Hepatic stellate cell (primary cell): Measurements from ENCODE around the gene PNMA8C.
"Not testable (repeated sequence)": the region's sequence is repeated elsewhere in the genome, so short reads cannot be mapped to it uniquely, and the experiment has no call there.

Experiments used
- DNase-seq: peaks from one replicate; pipeline ENCODE4 v3.0.0; 2011; ENCODE audit warnings: low spot score

Gene PNMA8C

DNA sequence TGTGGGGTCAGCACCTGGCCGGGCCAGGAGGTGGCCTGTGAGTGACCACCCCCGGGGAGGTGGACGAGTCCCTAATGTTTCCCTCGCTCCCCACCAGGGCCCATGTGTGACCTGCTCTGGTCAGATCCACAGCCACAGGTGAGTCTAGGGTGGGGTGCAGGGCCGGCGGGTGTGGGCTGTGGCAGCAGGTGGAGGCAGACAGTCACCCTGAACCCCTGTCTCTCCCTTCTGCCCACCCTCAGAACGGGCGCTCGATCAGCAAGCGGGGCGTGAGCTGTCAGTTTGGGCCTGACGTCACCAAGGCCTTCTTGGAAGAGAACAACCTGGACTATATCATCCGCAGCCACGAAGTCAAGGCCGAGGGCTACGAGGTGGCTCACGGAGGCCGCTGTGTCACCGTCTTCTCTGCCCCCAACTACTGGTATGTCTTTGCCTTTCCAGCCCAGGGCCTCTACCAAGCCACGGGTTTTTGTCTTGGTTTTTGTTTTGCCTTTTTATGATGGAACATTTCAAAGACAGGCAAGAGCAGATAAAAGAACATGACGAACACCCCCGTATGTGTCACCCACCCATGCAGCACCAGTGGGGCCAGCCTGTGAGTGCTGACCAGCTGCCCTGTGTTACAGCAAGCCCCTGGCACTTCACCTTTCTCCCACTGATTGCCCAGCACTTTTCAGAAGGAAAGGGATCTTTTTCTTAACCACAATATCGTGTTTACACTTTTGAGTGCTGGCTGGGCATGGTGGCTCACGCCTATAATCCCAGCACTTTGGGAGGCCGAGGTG, 40.2 kb downstream of the PNMA8C start:
- no peak for DNase-seq

DNA sequence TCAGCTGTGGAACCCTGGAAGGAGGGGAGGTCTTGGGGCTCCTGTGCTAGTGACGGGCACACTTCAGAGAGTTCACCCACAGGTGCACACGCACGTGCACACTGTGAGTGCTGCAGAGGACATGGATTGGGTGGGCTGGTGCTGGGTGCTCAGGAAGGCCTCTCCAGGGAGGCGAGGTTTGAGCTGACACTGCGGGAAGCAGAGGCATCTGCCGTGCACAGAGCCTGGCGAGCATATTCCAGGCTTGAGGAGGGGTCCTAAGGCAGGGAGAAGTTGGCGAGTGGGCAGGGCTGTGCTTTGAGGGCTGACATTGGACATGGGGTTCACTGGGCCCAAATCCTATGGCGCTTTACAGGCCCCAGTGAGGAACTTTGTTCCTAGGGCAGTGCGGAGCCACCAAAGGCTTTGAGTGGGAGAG, 41.0 kb downstream of the PNMA8C start:
- DNase-seq = no peak

DNA sequence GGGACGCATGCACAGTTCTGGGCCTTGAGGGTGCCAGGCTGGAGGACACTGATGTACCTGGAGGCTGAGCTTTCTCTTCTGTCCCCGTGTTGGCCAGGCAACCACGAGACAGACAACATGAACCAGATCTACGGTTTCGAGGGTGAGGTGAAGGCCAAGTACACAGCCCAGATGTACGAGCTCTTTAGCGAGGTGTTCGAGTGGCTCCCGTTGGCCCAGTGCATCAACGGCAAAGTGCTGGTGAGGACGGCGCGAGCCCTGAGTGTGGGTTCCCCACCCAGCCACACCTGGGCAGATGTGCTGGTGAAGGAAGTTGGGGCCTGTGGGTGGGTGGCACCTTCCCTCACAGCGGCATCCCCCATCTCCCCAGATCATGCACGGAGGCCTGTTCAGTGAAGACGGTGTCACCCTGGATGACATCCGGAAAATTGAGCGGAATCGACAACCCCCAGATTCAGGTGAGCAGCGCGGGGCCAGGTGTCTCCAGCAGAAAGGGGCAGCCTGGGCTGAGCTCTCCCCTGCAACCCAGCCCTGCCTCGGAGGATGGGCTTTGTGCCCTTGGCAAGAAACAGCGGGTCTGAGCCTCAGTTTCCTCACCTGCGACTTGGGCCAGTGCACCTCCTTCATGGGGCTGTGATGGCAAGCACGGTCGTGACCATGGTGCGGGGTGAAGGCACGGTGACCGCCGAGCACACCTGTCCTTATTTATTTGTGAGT, 41.6 kb downstream of the PNMA8C start:
- DNase-seq = no peak

DNA sequence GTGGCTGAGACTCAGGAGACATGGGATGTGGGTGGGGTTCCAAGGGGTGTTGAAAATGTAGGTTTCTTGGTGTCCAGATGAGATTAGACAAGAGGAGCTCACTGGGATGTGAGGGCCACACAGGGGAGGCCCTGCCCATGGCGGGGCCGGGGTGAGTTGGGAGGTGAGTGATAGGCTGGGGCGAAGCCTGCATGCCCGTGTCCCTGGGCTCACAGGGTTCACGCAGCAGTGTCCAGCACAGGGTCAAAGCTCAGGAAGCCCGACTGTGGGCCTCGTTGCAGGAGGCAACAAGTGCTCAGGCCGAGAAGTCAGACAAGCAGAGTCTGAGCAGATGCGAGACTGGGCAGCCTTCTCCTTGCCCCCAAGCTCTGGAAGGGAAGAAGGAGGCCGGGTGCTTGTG, 42.6 kb downstream of the PNMA8C start:
- no peak for DNase-seq

DNA sequence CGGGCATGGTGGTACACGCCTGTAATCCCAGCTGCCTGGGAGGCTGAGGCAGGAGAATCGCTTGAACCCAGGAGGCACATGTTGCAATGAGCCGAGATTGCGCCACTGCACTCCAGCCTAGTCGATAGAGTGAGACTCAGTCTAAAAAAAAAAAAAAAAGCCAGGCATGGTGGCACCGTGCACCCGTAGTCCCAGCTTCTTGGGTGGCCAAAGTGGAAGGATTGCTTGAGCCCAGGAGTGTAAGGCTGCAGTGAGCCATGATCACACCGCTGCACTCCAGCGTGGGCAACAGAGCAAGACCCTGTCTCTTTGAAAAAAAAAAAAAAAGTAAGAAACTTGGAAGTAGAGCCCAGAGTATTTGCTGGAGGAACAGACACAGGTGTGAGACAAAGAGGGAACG, 43.1 kb downstream of the PNMA8C start:
- no peak for DNase-seq

DNA sequence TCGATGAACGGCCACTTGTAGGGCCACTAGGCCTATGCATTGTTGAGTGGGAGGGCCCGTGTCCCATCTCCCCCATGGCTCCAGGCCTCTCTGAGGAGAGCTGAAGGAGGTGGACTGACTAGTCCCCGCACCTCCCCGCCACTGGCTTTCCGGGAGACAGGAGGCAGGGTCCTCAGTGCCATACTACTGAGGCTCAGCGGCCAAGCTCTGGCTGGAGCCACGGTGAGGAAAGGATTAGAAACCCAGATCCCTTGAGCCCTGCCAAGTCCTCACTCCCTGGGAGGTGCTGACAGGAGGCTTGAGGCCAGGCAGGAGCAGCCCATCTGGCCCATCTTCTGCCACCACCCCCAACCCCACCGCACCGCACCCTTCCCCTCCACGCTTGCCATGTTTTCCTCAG, 44.3 kb downstream of the PNMA8C start:
- no peak for DNase-seq

DNA sequence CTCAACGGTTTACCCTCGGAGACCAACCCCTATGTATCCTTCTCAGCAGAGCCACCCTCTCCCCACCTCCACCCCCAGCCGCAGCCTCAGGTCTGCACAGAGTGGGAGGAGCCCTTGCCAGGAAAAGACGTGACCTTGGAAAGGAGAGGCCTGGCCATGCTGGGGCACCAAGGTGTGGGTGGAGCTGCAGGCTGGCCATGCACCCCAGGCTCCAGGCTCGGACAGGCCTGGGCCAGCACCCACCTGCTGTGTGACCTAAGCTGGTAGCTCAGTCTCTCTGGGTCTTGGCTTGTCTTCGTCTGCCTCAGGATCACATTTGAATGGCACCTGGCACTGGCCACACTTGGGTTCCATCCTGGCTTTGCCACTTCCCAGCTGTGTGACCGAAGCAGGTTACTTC, 44.9 kb downstream of the PNMA8C start:
- no peak for DNase-seq

DNA sequence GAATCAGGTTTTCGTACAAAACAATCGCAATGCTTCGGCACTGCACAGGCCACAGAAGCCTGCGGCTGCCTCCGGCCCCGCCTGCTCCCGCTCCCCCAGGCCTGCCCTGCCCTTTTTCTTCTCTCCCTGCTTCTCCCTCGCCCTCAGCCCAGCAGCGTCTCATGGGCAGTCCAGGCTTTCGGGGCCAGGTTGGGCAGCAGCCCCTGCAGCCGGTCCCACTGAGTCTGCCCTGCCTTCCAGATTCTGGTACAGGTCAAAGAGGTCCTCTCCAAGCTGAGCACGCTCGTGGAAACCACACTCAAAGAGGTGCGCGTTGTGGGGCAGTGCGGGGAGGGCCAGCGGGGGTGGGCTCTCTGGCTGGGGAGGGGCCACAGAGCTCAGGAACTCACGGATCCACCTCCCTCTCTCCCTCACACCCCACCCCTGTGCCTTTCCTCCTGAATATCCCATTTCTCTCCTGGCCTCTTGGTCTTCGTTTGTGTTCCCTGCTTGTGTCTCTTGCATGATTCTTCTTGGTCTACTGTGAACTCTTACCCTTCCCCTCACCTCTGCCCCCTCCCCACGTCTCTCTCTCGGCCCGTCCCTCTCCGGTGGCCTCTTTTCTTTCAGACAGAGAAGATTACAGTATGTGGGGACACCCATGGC, 45.4 kb downstream of the PNMA8C start:
- DNase-seq = no peak

DNA sequence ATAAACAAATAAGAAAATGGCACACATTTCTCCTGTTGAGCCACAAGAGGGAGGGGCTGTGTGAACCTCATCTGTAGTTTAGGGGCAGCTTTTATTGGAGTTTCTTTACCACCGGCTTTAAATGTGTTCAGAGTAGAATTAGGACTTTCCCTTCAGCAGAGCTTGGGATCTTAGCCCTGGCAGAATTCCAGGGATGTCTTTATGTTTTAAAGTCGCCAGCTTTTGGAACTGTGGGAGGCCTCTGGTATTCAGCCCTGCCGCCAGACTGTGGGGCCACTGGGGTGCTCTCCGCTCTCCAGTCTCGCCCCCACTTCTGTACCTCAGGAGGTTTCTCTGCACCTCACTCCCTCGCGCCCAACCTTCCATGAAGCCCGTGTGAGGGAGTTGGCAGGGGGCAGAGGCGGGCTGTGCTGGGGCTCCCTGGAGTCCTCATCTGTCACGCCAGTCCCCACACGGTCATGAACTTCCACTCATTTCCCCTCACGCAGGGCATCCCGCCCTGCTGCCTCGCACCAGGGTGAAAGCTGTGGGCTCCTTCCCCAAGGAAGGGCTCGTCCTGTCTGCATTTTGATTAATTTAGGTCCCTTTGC, 46.9 kb downstream of the PNMA8C start:
- no peak for DNase-seq

DNA sequence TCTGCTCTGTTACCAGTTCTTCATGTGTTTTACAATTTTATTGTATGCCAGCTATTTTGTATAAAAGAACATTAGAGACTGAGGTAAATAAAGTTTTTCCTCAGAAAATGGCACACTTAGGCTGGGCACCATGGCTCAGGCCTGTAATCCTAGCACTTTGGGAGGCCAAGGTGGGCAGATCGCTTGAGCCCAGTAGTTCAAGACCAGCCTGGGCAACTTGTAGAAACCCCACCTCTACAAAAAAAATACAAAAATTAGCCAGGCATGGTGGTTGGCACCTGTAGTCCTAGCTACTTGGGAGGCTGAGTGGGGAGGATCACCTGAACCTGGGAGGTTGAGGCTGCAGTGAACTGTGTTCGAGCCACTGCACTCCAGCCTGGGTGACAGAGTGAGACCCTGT, 47.4 kb downstream of the PNMA8C start:
- DNase-seq = no peak

DNA sequence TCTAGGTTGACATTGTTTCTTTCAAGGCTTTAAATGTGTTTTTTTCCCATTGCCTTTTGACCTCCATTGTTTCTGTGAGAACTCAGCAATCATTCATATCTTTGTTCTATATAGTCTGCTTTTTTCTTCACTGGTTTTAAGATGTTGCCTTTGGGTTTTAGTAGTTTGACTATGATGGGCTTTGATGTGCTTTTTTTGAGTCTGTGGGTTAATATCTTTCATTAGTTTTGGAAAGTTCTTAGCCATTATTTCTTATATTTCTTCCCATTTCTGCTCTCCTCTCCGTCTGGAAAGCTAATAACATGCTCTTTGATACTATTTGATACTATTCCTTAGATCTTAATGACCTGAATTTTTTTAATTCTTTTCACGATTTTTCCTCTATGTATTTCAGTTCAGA, 48.0 kb downstream of the PNMA8C start:
- DNase-seq = no peak

DNA sequence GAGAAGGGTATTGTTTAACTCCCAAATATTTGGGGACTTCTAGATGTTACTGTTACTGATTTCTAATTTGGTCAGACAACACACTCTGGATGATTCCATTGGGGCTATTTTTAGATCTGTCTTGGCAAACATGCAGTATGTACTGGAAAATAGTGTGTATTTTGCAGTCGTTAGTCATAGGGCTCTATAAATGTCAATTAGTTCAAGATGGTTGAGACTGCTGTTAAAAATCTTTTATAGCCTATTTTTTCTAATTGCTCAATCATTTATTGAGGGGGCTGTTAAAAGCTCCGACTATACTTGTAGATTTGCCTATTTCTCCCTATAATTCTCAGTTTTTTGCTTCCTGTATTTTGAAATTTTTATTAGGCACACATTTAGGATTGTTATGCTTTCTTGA, 50.5 kb downstream of the PNMA8C start:
- DNase-seq = peak; percentile 81

DNA sequence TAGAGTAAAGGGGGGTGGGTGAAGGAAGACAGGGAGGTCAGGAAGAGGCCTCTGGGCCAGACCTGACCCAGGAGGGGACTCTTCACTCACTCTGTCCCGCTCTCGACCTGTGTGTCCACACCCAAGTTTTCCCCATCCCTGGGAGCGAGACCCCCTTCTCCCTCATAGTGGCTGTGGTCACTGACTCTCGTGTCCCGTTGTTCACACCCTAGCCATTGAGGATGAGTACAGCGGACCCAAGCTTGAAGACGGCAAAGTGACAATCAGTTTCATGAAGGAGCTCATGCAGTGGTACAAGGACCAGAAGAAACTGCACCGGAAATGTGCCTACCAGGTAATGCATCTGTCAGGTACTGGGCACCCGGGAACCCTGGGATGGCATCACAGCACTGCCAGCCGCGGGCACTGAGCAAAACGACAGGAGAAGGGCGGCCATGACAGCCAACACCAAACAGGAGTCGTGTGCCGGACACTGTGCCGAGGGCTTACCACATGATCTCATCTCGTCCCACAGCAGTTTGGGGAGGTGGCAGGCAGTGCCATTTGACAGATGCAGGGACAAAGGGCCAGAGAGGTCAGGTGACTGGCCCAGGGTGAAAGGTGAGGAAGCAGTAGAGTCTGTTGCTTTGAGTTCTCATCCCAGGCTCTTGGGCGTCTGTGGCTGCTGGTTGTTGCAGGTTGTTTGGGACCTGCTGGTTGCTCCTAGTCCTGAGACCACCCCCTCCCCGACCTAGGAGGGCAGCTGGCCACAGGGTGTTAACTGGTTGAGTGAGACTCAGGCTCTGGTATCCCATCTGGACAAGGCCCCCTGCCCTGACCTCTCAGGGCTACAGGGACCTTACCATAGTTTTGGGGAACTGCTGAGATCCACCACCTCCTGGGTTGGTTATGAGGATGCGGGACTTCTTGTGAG, 52.2 kb downstream of the PNMA8C start:
- no peak for DNase-seq

DNA sequence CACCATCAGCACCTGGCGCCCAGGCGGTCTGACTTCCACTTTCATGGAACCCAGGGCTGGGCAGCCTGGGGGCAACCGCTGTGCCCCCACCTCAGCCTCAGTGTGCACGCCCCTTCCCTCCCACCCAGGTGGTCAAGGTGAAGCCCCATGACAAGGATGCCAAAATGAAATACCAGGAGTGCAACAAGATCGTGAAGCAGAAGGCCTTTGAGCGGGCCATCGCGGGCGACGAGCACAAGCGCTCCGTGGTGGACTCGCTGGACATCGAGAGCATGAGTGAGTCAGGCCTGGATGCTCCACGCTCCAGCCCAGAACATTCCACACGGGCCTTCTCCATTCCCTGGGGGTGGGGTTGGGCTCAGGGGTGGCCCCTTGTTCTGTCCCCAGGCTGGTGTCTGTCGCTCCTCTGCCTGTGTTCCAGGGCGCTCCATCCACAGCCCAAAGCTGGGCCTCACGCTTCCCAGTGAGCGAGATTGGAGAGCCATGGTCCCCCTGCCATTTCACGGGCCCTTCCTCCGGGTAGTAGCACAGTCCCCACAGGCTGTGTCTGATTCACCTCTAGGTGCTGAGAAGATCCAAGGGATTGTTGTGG, 53.2 kb downstream of the PNMA8C start:
- not testable (repeated sequence) for DNase-seq
